Urothelium cell line (cell line): ENCODE results near the gene TMEM184C.

Source experiments
- DNase-seq: peaks from one replicate; pipeline ENCODE4 v3.0.0; 2011; ENCODE audit warnings: low spot score, mixed read lengths
- FAIRE-seq: peaks from 2 replicates; lab custom pipeline; 2011; peaks lifted over from hg19 to GRCh38; lab: Jason Lieb, UNC

TMEM184C gene

DNA sequence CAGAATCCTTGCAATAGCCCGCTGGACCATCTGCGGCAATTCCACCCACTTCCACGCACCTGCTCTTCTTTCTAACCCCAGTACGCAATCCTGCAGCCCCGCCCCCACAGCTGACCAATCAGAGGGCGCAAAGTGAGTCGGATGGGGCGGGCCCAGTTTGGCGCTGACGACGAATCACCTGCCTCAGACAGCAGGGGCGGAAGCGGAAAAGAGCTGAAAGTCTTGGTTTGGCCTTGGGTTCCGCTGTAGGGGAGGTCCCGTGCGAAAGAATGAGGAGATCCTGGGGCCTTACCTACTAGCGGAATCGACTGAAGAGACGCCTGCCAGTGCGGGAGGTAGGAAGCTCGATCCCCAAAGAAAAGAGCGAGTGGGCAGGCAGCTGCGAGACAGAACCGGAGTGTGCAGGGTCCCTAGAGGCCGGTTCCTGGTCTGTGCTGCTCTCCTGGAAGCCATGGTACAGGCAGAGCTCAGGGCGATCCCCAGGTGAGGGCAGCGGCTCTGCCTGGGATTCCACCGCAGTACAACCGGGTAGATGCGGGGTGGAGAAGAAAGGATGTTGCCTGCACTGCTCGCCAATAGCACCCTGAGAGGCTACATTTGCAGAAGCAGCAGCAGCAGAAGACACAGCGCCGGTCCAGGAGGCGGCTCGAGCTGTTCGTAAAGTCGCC lies at the start of gene TMEM184C:
TMEM184C (plus strand) TSS at position 225 of the 668 bp plus-strand sequence. CDS start 560 bp downstream, outside the sequence.
- FAIRE-seq (peak; percentile 82), DNase-seq (peak; percentile 94)

DNA sequence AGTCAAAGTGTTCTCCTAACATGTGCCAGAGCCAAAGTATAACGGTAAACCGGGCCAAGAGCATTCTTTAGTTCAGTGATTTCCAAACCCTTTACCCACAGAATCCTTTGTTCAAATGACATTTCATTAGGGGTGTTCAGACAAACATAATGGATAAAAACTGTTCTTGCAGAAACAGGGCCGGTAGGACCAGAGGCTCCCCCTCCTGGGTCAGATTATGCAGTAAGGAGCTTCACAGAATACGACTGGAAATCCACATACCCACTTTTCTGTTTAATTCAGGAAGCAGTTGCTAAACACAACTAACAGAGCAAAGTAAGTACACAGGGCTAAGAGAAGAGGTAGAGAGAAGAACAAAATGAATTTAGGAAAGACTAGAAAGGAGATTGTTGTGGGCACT lies 46.6 kb upstream of the TMEM184C start:
- DNase-seq: no peak
- FAIRE-seq: no peak

- no peak for FAIRE-seq
Measured at GRCh38 chr4:147571036-147571770, 46.0 kb upstream of the TMEM184C start.

GRCh38 chr4:147576084-147576483 lies 41.1 kb upstream of the TMEM184C start:
- no peak for DNase-seq
- FAIRE-seq: no peak

More at GRCh38 chr4:147571036-147571770, 46.0 kb upstream of the TMEM184C start:
- no peak for DNase-seq

- DNase-seq (peak; percentile 92), FAIRE-seq (peak; percentile 17)
Measured at GRCh38 chr4:147578051-147578476, 39.1 kb upstream of the TMEM184C start.

GRCh38 chr4:147578593-147578992 lies 38.6 kb upstream of the TMEM184C start:
- DNase-seq (no peak), FAIRE-seq (no peak)

DNA sequence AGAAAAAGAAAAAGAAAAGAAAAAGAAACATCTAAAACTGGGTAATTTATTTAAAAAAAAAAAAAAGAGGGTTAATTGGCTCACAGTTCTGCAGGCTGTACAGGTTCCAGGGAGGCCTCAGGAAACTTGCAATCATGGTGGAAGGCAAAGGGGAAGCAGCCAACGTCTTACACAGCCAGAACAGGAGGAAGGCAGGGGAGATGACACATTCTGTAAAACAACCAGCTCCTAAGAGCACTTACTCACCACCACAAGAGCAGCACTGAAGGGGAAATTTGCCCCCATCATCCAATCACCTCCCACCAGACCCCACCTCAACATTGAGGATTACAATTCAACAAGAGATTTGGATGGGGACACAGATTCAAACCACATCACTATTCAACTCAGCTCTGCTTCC lies 36.8 kb upstream of the TMEM184C start:
- DNase-seq (no peak), FAIRE-seq (no peak)

- FAIRE-seq (no peak), DNase-seq (no peak)
Measured at GRCh38 chr4:147581606-147582350, 35.4 kb upstream of the TMEM184C start.

- DNase-seq (no peak), FAIRE-seq (no peak)
Measured at GRCh38 chr4:147582386-147583060, 34.7 kb upstream of the TMEM184C start.

DNA sequence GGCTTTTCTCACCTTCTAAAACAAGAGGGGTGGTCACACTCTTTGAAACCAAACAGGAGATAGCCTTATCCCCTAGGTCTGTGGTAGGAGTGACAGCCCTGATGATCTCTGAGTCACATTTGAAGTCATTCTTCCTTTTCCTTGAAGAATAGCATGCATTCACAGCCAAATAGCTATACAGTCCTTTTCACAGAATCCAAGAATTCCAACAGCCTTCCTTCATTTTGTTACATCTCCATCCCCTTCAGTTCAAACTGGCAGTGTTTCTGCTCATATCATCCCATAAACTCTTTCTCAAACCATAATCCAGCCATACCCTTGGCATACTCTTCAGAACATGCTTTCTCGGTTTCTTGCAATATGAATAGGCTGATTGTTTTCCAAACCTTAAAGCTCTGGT lies 33.3 kb upstream of the TMEM184C start:
- FAIRE-seq (no peak), DNase-seq (no peak)

DNA sequence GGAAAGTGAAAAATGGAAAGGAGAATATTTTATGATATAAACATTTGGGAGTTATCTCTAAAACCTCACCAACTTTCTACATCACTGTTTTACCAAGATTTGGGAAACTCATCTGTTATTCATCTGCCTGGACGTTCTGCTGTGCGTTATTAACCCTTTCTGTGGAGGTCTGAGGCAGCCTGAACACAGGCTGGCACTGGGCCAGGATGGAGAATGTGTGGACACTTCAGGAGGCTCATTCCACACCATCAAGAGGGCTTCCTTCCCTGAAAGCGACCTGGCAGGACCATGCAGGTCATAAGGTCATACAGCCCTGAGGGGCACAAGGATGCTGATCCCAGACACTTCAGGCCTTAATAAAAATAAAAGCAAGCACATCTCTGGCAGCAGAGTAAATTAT lies 31.2 kb upstream of the TMEM184C start:
- FAIRE-seq (no peak), DNase-seq (no peak)

GRCh38 chr4:147586637-147587036 lies 30.6 kb upstream of the TMEM184C start:
- DNase-seq (no peak), FAIRE-seq (no peak)

DNA sequence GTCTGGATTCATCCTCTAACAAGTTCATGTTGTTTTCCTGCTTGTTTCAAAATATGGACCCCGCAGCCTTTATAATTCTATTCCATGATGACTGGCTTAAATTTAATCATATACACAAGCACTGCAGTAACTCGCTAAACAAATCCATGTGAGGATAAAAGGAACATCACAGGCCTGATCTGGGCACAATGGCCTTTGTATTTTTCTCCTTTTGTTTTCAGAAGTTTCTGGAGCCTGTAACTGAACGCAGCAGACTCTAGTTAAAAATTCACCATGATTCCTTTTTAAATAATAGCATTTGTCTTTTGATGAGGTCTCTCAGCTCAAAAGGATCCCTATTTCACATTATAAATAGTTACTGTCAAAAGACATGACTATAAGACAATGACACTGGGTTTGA lies 30.2 kb upstream of the TMEM184C start:
- no peak for FAIRE-seq
- DNase-seq: no peak

DNA sequence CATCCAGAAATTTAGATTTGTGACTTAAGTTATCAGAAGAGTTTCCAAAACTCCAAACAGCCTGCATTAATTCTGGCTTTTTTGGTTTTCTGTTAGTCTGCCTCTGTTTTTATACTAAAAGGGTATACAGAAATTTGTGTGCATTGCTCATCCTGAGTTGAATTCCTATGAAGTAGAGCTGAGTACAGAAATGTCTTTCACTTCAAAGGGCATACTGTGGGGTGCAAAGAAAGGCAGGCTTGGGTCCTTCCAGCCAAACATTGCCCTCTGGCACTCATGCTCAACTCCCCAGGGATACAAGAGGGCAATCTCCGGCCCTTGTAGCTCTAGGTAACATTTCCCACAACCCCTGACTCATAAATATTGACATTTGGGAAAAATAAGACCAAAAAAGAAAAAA lies 27.6 kb upstream of the TMEM184C start:
- FAIRE-seq: no peak
- DNase-seq: no peak

DNA sequence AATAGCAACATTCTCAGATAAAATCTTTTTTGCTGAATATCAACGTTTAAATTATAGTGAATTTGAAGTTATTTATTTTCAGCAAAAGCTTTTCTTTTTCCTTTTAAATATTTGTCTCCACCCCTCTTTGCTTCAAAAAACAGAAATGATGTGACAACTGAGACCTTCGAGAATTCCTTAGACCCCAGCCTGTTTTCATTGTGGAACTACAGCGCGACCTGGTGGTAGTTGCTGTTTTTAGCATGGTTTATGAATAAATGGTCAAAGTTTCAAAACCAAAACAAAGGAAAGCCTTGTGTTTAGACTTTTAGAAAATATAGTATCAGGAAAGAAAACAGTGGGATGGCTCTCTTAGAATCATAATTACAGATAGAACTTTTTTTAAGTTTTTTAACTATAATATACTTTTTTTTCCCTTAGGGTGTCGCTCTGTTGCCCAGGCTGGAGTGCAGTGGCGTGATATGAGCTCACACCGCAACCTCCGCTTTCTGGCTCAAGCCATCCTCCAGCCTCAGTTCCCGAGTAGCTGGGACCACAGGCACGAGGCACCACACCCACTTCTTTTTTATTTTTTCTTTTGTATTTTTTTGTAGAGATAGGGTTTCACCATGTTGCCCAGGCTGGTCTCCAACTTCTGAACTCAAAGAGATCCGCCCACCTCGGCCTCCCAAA lies 26.8 kb upstream of the TMEM184C start:
- DNase-seq (peak; percentile 44), FAIRE-seq (no peak)

DNA sequence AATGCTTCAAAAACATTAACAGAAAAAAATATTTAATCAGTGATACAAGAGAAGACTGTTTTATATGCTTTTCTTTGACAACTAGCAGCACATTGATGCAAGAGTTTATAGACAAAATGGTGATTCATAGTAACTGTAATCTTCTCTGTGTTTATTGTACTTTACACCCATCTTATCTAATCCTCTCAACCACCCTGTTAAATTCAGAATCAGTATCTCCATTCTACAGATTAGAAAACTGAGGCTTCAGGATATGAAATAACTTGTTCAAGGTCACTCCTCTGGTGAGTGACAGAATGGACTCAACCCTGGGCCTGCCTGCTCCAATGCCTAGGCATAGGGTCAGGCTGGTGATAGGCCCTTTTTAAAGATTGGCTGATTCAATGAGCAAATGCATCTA lies 26.1 kb upstream of the TMEM184C start:
- no peak for FAIRE-seq
- no peak for DNase-seq

- FAIRE-seq (no peak), DNase-seq (no peak)
Measured at GRCh38 chr4:147594107-147594506, 23.1 kb upstream of the TMEM184C start.

DNA sequence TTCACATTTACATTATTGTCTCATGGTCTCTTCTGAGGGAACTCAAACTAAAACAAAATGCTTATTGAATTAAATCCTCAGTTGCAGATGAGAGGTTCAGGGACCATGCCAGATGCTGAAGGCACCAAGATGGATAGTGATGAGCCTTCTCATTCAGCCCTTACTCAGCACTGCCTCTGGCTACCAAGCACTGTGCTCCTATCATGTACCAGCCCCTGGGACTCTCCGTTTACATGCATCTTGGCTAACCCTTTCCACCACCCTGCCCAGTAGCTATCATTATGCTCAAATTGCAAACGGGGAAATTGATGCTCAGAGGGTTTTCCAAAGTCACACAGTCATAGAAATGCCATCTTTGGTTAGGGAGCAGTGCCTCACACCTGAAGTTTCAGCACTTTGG lies 22.6 kb upstream of the TMEM184C start:
- no peak for FAIRE-seq

DNA sequence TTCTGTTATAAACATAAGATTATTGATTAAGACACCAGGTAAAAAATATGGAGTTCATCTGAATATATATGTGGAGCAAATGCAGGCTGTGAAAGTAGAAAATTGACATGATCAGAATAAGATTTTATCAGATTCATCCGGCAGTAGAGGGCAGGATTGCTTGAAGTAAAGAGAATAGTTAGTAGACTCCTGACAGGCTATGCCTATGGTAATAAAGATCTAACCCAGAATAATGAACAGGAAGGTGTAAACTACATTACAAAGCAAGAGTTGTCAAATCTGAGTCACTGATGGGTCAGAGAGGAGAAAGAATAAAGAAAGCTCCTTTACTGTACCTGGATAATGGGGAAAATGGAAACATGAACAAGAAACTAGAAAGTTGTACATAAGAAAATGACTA lies 20.8 kb upstream of the TMEM184C start:
- DNase-seq (no peak), FAIRE-seq (no peak)

More for the DNA sequence above, 22.6 kb upstream of the TMEM184C start:
- DNase-seq: no peak

GRCh38 chr4:147596981-147597380 lies 20.2 kb upstream of the TMEM184C start:
- DNase-seq: peak; percentile 57
- FAIRE-seq: no peak
